B cell (primary cell): ENCODE results near the gene ERBB4.

Source experiments
- EZH2 ChIP-seq: IDR thresholded peaks from 2 replicates; pipeline ENCODE4 v1.6.1; 2012; ENCODE audit warnings: borderline replicate concordance, low read depth, mild to moderate bottlenecking, moderate library complexity, low read length; ENCODE audit not compliant: insufficient read depth, poor library complexity, severe bottlenecking
- TF ChIP-seq, protein P1 (sequence below): fragments of 200-600 bp; IDR thresholded peaks from one replicate; pipeline ENCODE4 v1.8.0; 2022; ENCODE audit warnings: antibody characterized with exemption, mild to moderate bottlenecking

GRCh38 chr2:211390536-211391188 is 1147.9 kb downstream of the ERBB4 start:
- TF ChIP-seq, protein P1, sequence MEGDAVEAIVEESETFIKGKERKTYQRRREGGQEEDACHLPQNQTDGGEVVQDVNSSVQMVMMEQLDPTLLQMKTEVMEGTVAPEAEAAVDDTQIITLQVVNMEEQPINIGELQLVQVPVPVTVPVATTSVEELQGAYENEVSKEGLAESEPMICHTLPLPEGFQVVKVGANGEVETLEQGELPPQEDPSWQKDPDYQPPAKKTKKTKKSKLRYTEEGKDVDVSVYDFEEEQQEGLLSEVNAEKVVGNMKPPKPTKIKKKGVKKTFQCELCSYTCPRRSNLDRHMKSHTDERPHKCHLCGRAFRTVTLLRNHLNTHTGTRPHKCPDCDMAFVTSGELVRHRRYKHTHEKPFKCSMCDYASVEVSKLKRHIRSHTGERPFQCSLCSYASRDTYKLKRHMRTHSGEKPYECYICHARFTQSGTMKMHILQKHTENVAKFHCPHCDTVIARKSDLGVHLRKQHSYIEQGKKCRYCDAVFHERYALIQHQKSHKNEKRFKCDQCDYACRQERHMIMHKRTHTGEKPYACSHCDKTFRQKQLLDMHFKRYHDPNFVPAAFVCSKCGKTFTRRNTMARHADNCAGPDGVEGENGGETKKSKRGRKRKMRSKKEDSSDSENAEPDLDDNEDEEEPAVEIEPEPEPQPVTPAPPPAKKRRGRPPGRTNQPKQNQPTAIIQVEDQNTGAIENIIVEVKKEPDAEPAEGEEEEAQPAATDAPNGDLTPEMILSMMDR, result no peak
- no peak for TF ChIP-seq EZH2
